NCI-H187 treated with DMSO at 0.1 percent for 48 hours (cell line): Measurements from ENCODE around the gene SUPT5H.
"Not testable (repeated sequence)": the region's sequence is repeated elsewhere in the genome, so short reads cannot be mapped to it uniquely, and the experiment has no call there.

Source experiments
- DNase-seq: peaks from one replicate; lab custom pipeline; 2025; lab: John Stamatoyannopoulos, UW

SUPT5H gene

GRCh38 chr19:39425744-39426143, 19.6 kb upstream of the SUPT5H start:
- DNase-seq, result no peak

GRCh38 chr19:39426170-39426569, 19.2 kb upstream of the SUPT5H start:
- DNase-seq, result no peak

- DNase-seq, result no peak
These were observed 17.7 kb upstream of the SUPT5H start for GRCh38 chr19:39427707-39428106.

GRCh38 chr19:39428283-39429112, 16.9 kb upstream of the SUPT5H start:
- no peak for DNase-seq

GRCh38 chr19:39430675-39431593, 14.4 kb upstream of the SUPT5H start:
- no peak for DNase-seq

- DNase-seq, result no peak
These were observed 12.7 kb upstream of the SUPT5H start for GRCh38 chr19:39432677-39433025.

- DNase-seq, result no peak
These were observed 11.8 kb upstream of the SUPT5H start for GRCh38 chr19:39433480-39434079.

- DNase-seq, result no peak
These were observed 11.0 kb upstream of the SUPT5H start for GRCh38 chr19:39434123-39435076.

- DNase-seq, result peak; percentile 94
These were observed 9.7 kb upstream of the SUPT5H start, which contains the start of gene RPS16 for GRCh38 chr19:39435499-39436349. Gene RPS16, minus strand, starts transcription at chr19:39435949. Its CDS starts 54 bp downstream, at chr19:39435895.

- DNase-seq, result no peak
These were observed 9.0 kb upstream of the SUPT5H start for GRCh38 chr19:39436350-39436716.

- DNase-seq, result no peak
These were observed 7.0 kb upstream of the SUPT5H start for GRCh38 chr19:39438270-39438934.

GRCh38 chr19:39444598-39445195, 685 bp upstream of the SUPT5H start:
- DNase-seq, result no peak

GRCh38 chr19:39446365-39447084, 1.1 kb downstream of the SUPT5H start:
- DNase-seq, result no peak

GRCh38 chr19:39448271-39448670, 2.9 kb downstream of the SUPT5H start:
- no peak for DNase-seq

GRCh38 chr19:39449116-39449797, 3.9 kb downstream of the SUPT5H start:
- no peak for DNase-seq

GRCh38 chr19:39451257-39451656, 5.9 kb downstream of the SUPT5H start:
- not testable (repeated sequence) for DNase-seq

GRCh38 chr19:39463403-39463802, 18.0 kb downstream of the SUPT5H start:
- no peak for DNase-seq
